ENCODE measurements around the gene MSLN.

DNA sequence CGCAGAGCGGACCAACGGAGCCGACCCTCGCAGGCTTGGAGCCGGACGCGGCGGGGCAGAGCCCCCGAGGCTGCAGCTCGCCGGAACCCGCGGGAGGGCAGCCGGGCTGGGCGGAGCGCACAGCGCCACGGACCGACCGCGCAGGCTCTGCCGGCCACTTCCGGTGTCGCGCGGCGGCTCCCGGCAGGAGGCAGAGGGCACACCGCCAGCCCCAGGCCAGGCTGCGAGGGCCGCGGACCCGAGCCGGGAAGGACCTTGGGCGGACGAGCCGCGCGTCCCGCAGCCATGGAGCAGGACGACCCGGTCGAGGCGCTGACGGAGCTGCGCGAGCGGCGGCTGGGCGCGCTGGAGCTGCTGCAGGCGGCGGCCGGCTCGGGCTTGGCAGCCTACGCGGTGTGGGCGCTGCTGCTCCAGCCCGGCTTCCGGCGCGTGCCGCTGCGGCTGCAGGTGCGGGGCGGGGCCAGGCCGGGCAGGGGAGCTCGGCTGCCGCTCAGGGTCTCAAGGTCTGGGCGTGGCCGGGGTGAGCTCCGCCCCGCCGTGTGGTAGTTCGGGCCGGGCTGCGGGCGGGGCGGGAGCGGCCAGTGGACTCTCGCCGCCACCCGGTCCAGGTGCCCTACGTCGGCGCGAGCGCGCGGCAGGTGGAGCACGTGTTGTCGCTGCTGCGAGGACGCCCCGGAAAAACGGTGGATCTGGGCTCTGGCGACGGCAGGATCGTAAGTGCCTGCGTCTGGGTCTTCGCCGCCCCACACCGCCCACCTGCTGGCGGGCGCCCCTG lies 39.4 kb upstream of the MSLN start, which contains the start of gene ANTKMT:
- TF ChIP-seq CTCF (IDR thresholded peaks at IDR 0.05; ENCODE audit: low read depth, low read length): no peak
- TF ChIP-seq EZH2phosphoT487 (IDR thresholded peaks at IDR 0.05; ENCODE audit: low read depth): no peak

Measured in OCI-LY3 (cell line).